ENCODE results near the gene GNAO1. TPM values are rescaled to one million over a fixed set of nuclear protein-coding genes. Genes with fewer than 3 reads are reported as not detected.

Gene GNAO1
- total and polyA plus RNA-seq, 9 of the 15 experiments (the other 6 are each of a cell fraction or from before 2014, with no cell fraction given): 0.07 to 0.42 (median 0.08) TPM; not detected in 5

- TF ChIP-seq ID3 (CRISPR knock-in tag; IDR thresholded peaks at IDR 0.05) (no peak), ID3 (tag; IDR thresholded peaks at IDR 0.05) (no peak), ZFP36 (IDR thresholded peaks at IDR 0.05; ENCODE audit: low read depth, low read length, partially characterized antibody) (no peak)
These were observed 138.6 kb downstream of the GNAO1 start (continued) for GRCh38 chr16:56329887-56330286.

- no peak overlapping the region for H3K4me2 ChIP-seq (ENCODE audit: insufficient read depth, low read length)
- H3K9ac ChIP-seq (ENCODE audit: insufficient read depth in 1 of 2, low read depth in 2 of 2, low read length in 2 of 2): no peak overlapping the region
- DNase-seq (ENCODE audit: extremely low read depth in 1 of 4, low spot score in 3 of 4) (no peak), ATAC-seq (no peak), FAIRE-seq (no peak)
- intact Hi-C loops (cut with micrococcal nuclease): loop anchor here (5.0 kb wide), 3 partner anchors 97 to 227 kb away; partner anchors contain the start of gene AMFR
- H3K9me1 ChIP-seq (ENCODE audit: control insufficient read depth, insufficient read depth, low read length): no peaks in the 10 kb centered on the region
- H3K27ac ChIP-seq (ENCODE audit: extremely low read depth, low read depth, low read length): no peak overlapping the region
- ChIA-PET POLR2A (interaction anchor here (0.6 kb wide), 2 partner anchors 23 to 108 kb away, joined by 3 to 4 read pairs; no protein-coding TSS in a partner anchor), CTCF (ENCODE audit: low intra/inter-chr PET ratio) (no interaction called here)
- H2AFZ ChIP-seq (ENCODE audit: low read depth, low read length): no peak overlapping the region
- H3K79me2 ChIP-seq (ENCODE audit: control insufficient read depth, insufficient read depth, low read length): no peaks in the 10 kb centered on the region
- peaks cover 0 to 17% of the 10 kb centered on the region in 2 experiments; a peak in 1 of 5 replicates for H3K4me1 ChIP-seq (replicated peaks in 1 of 2; ENCODE audit: control insufficient read depth in 2 of 2, insufficient read depth in 2 of 2, low read length in 2 of 2)
- no peaks in the 10 kb centered on the region for H3K9me3 ChIP-seq (replicated peaks; ENCODE audit: control insufficient read depth, insufficient read depth, low read depth, low read length)
- H3K4me3 ChIP-seq: no peak overlapping the region
- BruUV-seq (replicated peaks): no TSS peak
- in situ Hi-C loops (cut with MboI): no loop called here
- WGBS (ENCODE audit: insufficient coverage, low coverage, missing lambda C conversion rate): 19% methylated on average over 4 of the region's 4 CpGs
- peaks cover 28 to 71% of the 10 kb centered on the region in 2 experiments; a peak in 3 of 5 replicates for H3K27me3 ChIP-seq (ENCODE audit: control insufficient read depth in 2 of 2, insufficient read depth in 2 of 2, low read length in 2 of 2)
- H4K20me1 ChIP-seq (replicated peaks; ENCODE audit: control insufficient read depth, insufficient read depth, low read length): peaks cover 4% of the 10 kb centered on the region
- H3K36me3 ChIP-seq (ENCODE audit: control insufficient read depth, insufficient read depth, low read length): no peaks in the 10 kb centered on the region
- TF ChIP-seq NBN (IDR thresholded peaks at IDR 0.05; ENCODE audit: low read depth) (no peak), ZNF24 (IDR thresholded peaks at IDR 0.05) (no peak), POLR2G (IDR thresholded peaks at IDR 0.05; ENCODE audit: low read depth, low read length) (no peak), ZNF263 (CRISPR knock-in tag; IDR thresholded peaks at IDR 0.05; ENCODE audit: borderline replicate concordance) (no peak), MCM7 (IDR thresholded peaks at IDR 0.05) (no peak), FOXA3 (CRISPR knock-in tag; conservative IDR thresholded peaks at IDR 0.05 in 1 of 2, IDR thresholded peaks at IDR 0.05 in 1 of 2) (no peak), ZNF12 (CRISPR knock-in tag; IDR thresholded peaks at IDR 0.05) (no peak)
- TF ChIP-seq, protein P1, sequence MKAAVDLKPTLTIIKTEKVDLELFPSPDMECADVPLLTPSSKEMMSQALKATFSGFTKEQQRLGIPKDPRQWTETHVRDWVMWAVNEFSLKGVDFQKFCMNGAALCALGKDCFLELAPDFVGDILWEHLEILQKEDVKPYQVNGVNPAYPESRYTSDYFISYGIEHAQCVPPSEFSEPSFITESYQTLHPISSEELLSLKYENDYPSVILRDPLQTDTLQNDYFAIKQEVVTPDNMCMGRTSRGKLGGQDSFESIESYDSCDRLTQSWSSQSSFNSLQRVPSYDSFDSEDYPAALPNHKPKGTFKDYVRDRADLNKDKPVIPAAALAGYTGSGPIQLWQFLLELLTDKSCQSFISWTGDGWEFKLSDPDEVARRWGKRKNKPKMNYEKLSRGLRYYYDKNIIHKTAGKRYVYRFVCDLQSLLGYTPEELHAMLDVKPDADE (conservative IDR thresholded peaks at IDR 0.05; ENCODE audit: control insufficient read depth, low read depth, low read length): no peak
These were observed 139.2 kb downstream of the GNAO1 start for GRCh38 chr16:56330476-56330875.
